ENCODE measurements around the gene RPN1. TPM values are rescaled to one million over a fixed set of nuclear protein-coding genes. Genes with fewer than 3 reads are reported as not detected.
"Not testable (repeated sequence)": the region's sequence is repeated elsewhere in the genome, so short reads cannot be mapped to it uniquely, and the experiment has no call there.

Gene RPN1
- total RNA-seq, 1 donor from 2014 or later: 86.3 TPM

GRCh38 chr3:128588147-128588546 lies 62.5 kb downstream of the RPN1 start:
- Histone ChIP-seq H3K36me3 (no peaks in the 10 kb centered on the region), H3K9me3 (replicated peaks) (peaks cover 9% of the 10 kb centered on the region), H3K4me3 (no peak overlapping the region), H3K4me1 (peaks cover 8% of the 10 kb centered on the region), H3K27ac (replicated peaks) (no peak overlapping the region), H3K27me3 (ENCODE audit: low read depth) (peaks cover 14% of the 10 kb centered on the region)
- intact Hi-C loops (cut with micrococcal nuclease): loop anchor here (10.0 kb wide), 1 partner anchor 83 kb away; no protein-coding TSS in a partner anchor
- no peak for DNase-seq
- TF ChIP-seq, protein P1, sequence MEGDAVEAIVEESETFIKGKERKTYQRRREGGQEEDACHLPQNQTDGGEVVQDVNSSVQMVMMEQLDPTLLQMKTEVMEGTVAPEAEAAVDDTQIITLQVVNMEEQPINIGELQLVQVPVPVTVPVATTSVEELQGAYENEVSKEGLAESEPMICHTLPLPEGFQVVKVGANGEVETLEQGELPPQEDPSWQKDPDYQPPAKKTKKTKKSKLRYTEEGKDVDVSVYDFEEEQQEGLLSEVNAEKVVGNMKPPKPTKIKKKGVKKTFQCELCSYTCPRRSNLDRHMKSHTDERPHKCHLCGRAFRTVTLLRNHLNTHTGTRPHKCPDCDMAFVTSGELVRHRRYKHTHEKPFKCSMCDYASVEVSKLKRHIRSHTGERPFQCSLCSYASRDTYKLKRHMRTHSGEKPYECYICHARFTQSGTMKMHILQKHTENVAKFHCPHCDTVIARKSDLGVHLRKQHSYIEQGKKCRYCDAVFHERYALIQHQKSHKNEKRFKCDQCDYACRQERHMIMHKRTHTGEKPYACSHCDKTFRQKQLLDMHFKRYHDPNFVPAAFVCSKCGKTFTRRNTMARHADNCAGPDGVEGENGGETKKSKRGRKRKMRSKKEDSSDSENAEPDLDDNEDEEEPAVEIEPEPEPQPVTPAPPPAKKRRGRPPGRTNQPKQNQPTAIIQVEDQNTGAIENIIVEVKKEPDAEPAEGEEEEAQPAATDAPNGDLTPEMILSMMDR (IDR thresholded peaks at IDR 0.05; ENCODE audit: borderline replicate concordance): no peak

- no peak for DNase-seq
- no peak overlapping the region for H3K4me3 ChIP-seq
- H3K36me3 ChIP-seq: no peaks in the 10 kb centered on the region
- H3K9me3 ChIP-seq (replicated peaks): peaks cover 9% of the 10 kb centered on the region
- H3K4me1 ChIP-seq: peaks cover 8% of the 10 kb centered on the region
- no peak overlapping the region for H3K27ac ChIP-seq (replicated peaks)
- intact Hi-C loops (cut with micrococcal nuclease): loop anchor here (10.0 kb wide), 1 partner anchor 83 kb away; no protein-coding TSS in a partner anchor
- peaks cover 14% of the 10 kb centered on the region for H3K27me3 ChIP-seq (ENCODE audit: low read depth)
- TF ChIP-seq, protein P1 (IDR thresholded peaks at IDR 0.05; ENCODE audit: borderline replicate concordance): no peak
These were observed 63.2 kb downstream of the RPN1 start for GRCh38 chr3:128587391-128587790.

DNA sequence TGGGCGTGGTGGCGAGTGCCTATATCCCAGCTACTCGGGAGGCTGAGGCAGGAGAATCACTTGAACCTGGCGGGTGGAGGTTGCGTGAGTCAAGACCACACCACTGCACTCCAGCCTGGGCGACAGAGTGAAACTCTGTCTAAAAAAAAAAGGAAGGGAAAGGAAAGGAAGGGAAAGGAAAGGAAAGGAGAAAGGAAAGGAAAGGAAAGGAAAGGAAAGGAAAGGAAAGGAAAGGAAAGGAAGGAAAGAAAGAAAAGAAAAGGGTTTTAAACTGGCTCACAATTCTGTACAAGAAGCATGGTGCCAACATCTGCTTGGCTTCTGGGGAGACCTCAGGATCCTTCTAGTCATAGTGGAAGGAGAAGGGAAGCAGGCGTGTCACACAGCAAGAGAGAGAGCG lies 63.7 kb downstream of the RPN1 start:
- H3K4me3 ChIP-seq; DNase-seq; H3K27ac ChIP-seq (replicated peaks); H3K9me3 ChIP-seq (replicated peaks); H3K4me1 ChIP-seq; H3K36me3 ChIP-seq: not testable (repeated sequence)
- H3K27me3 ChIP-seq (ENCODE audit: low read depth): peaks cover 13% of the 10 kb centered on the region
- intact Hi-C loops (cut with micrococcal nuclease): loop anchor here (10.0 kb wide), 1 partner anchor 82 kb away; no protein-coding TSS in a partner anchor

DNA sequence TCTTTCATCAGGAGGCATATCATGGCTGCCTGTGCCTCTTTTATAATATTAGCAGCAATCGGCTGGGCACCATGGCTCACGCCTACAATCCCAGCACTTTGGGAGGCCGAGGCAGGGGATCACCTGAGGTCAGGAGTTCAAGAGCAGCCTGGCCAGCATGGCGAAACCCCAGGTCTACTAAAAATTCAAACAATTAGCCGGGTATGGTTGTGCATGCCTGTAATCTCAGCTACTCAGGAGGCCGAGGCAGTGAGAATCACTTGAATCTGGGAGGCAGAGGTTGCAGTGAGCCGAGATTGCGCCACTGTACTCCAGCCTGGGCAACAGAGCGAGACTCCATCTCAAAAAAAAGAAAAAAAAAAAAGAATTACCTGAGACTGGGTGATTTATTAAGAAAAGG lies 64.2 kb downstream of the RPN1 start:
- not testable (repeated sequence) for H3K4me1 ChIP-seq; H3K27me3 ChIP-seq (ENCODE audit: low read depth); H3K4me3 ChIP-seq; H3K9me3 ChIP-seq (replicated peaks); H3K36me3 ChIP-seq; H3K27ac ChIP-seq (replicated peaks); DNase-seq
- intact Hi-C loops (cut with micrococcal nuclease): loop anchor here (10.0 kb wide), 1 partner anchor 82 kb away; no protein-coding TSS in a partner anchor

- Histone ChIP-seq H3K9me3 (replicated peaks) (peaks cover 9% of the 10 kb centered on the region), H3K27me3 (ENCODE audit: low read depth) (peaks cover 7% of the 10 kb centered on the region), H3K27ac (replicated peaks) (no peak overlapping the region), H3K36me3 (no peaks in the 10 kb centered on the region), H3K4me3 (no peak overlapping the region), H3K4me1 (peaks cover 8% of the 10 kb centered on the region)
- intact Hi-C loops (cut with micrococcal nuclease): loop anchor here (10.0 kb wide), 1 partner anchor 81 kb away; no protein-coding TSS in a partner anchor
- DNase-seq: no peak
- TF ChIP-seq, protein P1 (IDR thresholded peaks at IDR 0.05; ENCODE audit: borderline replicate concordance): no peak
These were observed 64.6 kb downstream of the RPN1 start for GRCh38 chr3:128585974-128586373.

DNA sequence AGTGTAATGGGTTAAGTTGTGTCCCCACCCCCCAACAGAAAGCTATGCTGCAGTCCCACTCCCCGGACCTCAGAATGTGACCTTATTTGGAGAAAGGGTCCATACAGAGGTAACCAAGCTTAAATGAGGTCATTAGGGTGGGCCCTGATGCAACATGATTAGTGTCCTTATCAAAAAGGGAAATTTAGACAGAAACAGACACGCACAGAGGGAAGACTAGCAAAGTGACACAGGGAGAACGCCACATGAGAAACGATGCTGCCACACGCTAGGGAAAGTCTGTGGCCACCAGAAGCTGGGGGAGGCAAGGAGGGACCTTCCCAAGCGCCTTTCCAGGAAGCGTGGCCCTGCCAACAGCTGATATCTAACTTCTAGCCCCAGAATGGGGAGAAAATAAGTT lies 65.4 kb downstream of the RPN1 start:
- TF ChIP-seq, protein P1 (IDR thresholded peaks at IDR 0.05; ENCODE audit: borderline replicate concordance): no peak
- H3K27ac ChIP-seq (replicated peaks): no peak overlapping the region
- DNase-seq: no peak
- H3K9me3 ChIP-seq (replicated peaks): peaks cover 7% of the 10 kb centered on the region
- H3K36me3 ChIP-seq: no peaks in the 10 kb centered on the region
- intact Hi-C loops (cut with micrococcal nuclease): loop anchor here (10.0 kb wide), 1 partner anchor 80 kb away; no protein-coding TSS in a partner anchor
- H3K4me3 ChIP-seq: no peak overlapping the region
- H3K4me1 ChIP-seq: peaks cover 8% of the 10 kb centered on the region
- peaks cover 7% of the 10 kb centered on the region for H3K27me3 ChIP-seq (ENCODE audit: low read depth)
